IMR-90 (cell line): ENCODE data around the gene GIT2. TPM values are rescaled to one million over a fixed set of nuclear protein-coding genes. Genes with fewer than 3 reads are reported as not detected.

Experiments used
- ATAC-seq: fragments of 200-7000 bp; cut with Tn5 transposase; 2 replicates; pipeline ENCODE4 v1.9.1; 2020; ENCODE audit warnings: low read depth, mild to moderate bottlenecking, moderate library complexity
- BruUV-seq: library from RNA; stranded (reverse); fragments of 400-500 nt; replicated peaks from 2 replicates; lab custom pipeline; 2021; lab: Mats Ljungman, UMichigan
- CTCF ChIA-PET: fragments of 300-600 bp; formaldehyde crosslinking; extraction: SDS; loops from one replicate; lab custom pipeline; 2021; ENCODE audit warnings: antibody characterized with exemption; lab: Yijun Ruan, JAX
- POLR2A ChIA-PET: fragments of 300-600 bp; sonication (Branson Sonifier 250); formaldehyde crosslinking; loops from one replicate; lab custom pipeline; 2022; ENCODE audit warnings: antibody characterized with exemption; ENCODE audit not compliant: unreplicated experiment; lab: Charles Lee
- DNase-seq: peaks from one replicate; pipeline ENCODE4 v3.0.0; 2013
- H2AFZ ChIP-seq: replicated peaks from 2 replicates; pipeline ENCODE3; 2013; ENCODE audit warnings: low read length, mild to moderate bottlenecking; ENCODE audit not compliant: poor library complexity
- H2AK5ac ChIP-seq: 2 replicates; pipeline ENCODE4 v1.6.1; 2013; ENCODE audit warnings: low read depth, low read length, inconsistent platforms
- H2AK9ac ChIP-seq: replicated peaks from 2 replicates; pipeline ENCODE3; 2013; ENCODE audit warnings: mild to moderate bottlenecking, low read depth, low read length, moderate library complexity; ENCODE audit not compliant: poor library complexity
- H2BK120ac ChIP-seq: 2 replicates; pipeline ENCODE4 v1.6.1; 2013; ENCODE audit warnings: low read depth, low read length, inconsistent platforms
- H2BK15ac ChIP-seq: 3 replicates; pipeline ENCODE4 v1.6.1; 2013; ENCODE audit warnings: low read depth, low read length, inconsistent platforms
- H2BK20ac ChIP-seq: 2 replicates; pipeline ENCODE4 v1.6.1; 2013; ENCODE audit warnings: low read depth, mild to moderate bottlenecking, inconsistent platforms, low read length, moderate library complexity
- H2BK5ac ChIP-seq: 2 replicates; pipeline ENCODE4 v1.6.1; 2013; ENCODE audit warnings: mild to moderate bottlenecking, low read depth, low read length, inconsistent platforms; ENCODE audit not compliant: poor library complexity, severe bottlenecking
- H3K14ac ChIP-seq: replicated peaks from 2 replicates; pipeline ENCODE4 v1.6.1; 2013; ENCODE audit warnings: low read depth, low read length, inconsistent platforms
- H3K18ac ChIP-seq: 2 replicates; pipeline ENCODE4 v1.6.1; 2013; ENCODE audit warnings: low read depth, low read length, control low read depth
- H3K23ac ChIP-seq: 2 replicates; pipeline ENCODE4 v1.6.1; 2013; ENCODE audit warnings: low read depth, low read length, inconsistent platforms
- H3K27ac ChIP-seq: 2 replicates; pipeline ENCODE4 v1.5.1; 2013; ENCODE audit warnings: mild to moderate bottlenecking, control low read depth, low read length; ENCODE audit not compliant: insufficient read depth
- H3K27me3 ChIP-seq: 2 replicates; pipeline ENCODE4 v1.6.1; 2013; ENCODE audit warnings: low read length; ENCODE audit not compliant: control insufficient read depth, insufficient read depth
- H3K36me3 ChIP-seq: 2 replicates; pipeline ENCODE4 v1.6.1; 2013; ENCODE audit warnings: low read length, mixed read lengths; ENCODE audit not compliant: control insufficient read depth, insufficient read depth
- H3K4ac ChIP-seq: 2 replicates; pipeline ENCODE4 v1.6.1; 2013; ENCODE audit warnings: low read depth, low read length, inconsistent platforms
- H3K4me1 ChIP-seq: 2 replicates; pipeline ENCODE4 v1.6.1; 2013; ENCODE audit warnings: low read length, mixed read lengths; ENCODE audit not compliant: control insufficient read depth, insufficient read depth
- H3K4me2 ChIP-seq: 2 replicates; pipeline ENCODE4 v1.6.1; 2013; ENCODE audit warnings: low read depth, mild to moderate bottlenecking, control low read depth, low read length, moderate library complexity
- H3K4me3 ChIP-seq: 2 replicates; pipeline ENCODE4 v1.5.1; 2013; ENCODE audit warnings: low read depth, mild to moderate bottlenecking, control low read depth, low read length, moderate library complexity; ENCODE audit not compliant: insufficient read depth
- H3K56ac ChIP-seq: 2 replicates; pipeline ENCODE4 v1.6.1; 2013; ENCODE audit warnings: low read length, inconsistent platforms; ENCODE audit not compliant: insufficient read depth; ENCODE audit errors: extremely low read depth
- H3K79me1 ChIP-seq, 2 experiments: 2 replicates each; pipeline ENCODE4 v1.6.1; 2013; ENCODE audit warnings: low read length in 2 of 2, inconsistent platforms in 1 of 2, low read depth in 1 of 2
- H3K9ac ChIP-seq: 2 replicates; pipeline ENCODE4 v1.6.1; 2013; ENCODE audit warnings: low read depth, low read length, control low read depth
- H3K9me1 ChIP-seq: 2 replicates; pipeline ENCODE4 v1.6.1; 2013; ENCODE audit warnings: low read length, inconsistent platforms; ENCODE audit not compliant: insufficient read depth
- H3K9me3 ChIP-seq: 2 replicates; pipeline ENCODE4 v1.6.1; 2013; ENCODE audit warnings: low read length; ENCODE audit not compliant: control insufficient read depth, insufficient read depth
- H4K20me1 ChIP-seq: 2 replicates; pipeline ENCODE4 v1.6.1; 2013; ENCODE audit warnings: low read length, inconsistent platforms; ENCODE audit not compliant: insufficient read depth
- H4K5ac ChIP-seq: 2 replicates; pipeline ENCODE4 v1.6.1; 2013; ENCODE audit warnings: mild to moderate bottlenecking, low read depth, low read length, control low read depth
- H4K8ac ChIP-seq, 2 experiments: 2 replicates each; pipeline ENCODE4 v1.6.1; 2013; ENCODE audit warnings: low read depth in 2 of 2, low read length in 2 of 2, control low read depth in 1 of 2, inconsistent platforms in 1 of 2
- H4K91ac ChIP-seq: 2 replicates; pipeline ENCODE4 v1.6.1; 2013; ENCODE audit warnings: low read depth, low read length, inconsistent platforms; ENCODE audit not compliant: insufficient read depth
- RAD21 ChIP-seq: IDR thresholded peaks from 2 replicates; pipeline ENCODE4 v1.6.1; 2012; ENCODE audit warnings: low read length, improper control_type of control experiment
- RCOR1 ChIP-seq: IDR thresholded peaks from 2 replicates; pipeline ENCODE4 v1.6.1; 2012; ENCODE audit warnings: mild to moderate bottlenecking, low read length, improper control_type of control experiment; ENCODE audit not compliant: insufficient replicate concordance
- RFX5 ChIP-seq: IDR thresholded peaks from 2 replicates; pipeline ENCODE4 v1.8.0; 2012; ENCODE audit warnings: low read depth, mild to moderate bottlenecking, low read length, moderate library complexity
- SMC3 ChIP-seq: fragments of 150-350 bp; IDR thresholded peaks from 2 replicates; pipeline ENCODE4 v1.6.1; 2016; ENCODE audit warnings: low read depth, mild to moderate bottlenecking, antibody characterized with exemption, low read length, moderate library complexity
- WGBS, 2 experiments: methylation state at CpG; one replicate each; pipeline versions ENCODE4 v1.1.5 to v1.1.7; 2013; ENCODE audit warnings: missing lambda C conversion rate in 2 of 2; ENCODE audit not compliant: insufficient read length in 1 of 2; ENCODE audit errors: extremely low coverage in 2 of 2; 5-methylcytosine and 5-hydroxymethylcytosine counted together
- dilution Hi-C: fragments of 300-500 bp; cut with HindIII; formaldehyde crosslinking; loops from one replicate; pipeline ENCODE4 v1.14.3; 2018; ENCODE audit warnings: low sequenced_read_pairs; ENCODE audit not compliant: unreplicated experiment
- in situ Hi-C: fragments of 300-500 bp; cut with MboI; formaldehyde crosslinking; loops from 3 replicates; pipeline ENCODE4 v1.14.3; 2019; ENCODE audit warnings: low sequenced_read_pairs, inconsistent platforms, mixed read lengths
- intact Hi-C: fragments of 100-400 bp; cut with micrococcal nuclease; formaldehyde crosslinking; loops from 2 replicates; pipeline ENCODE4 v1.10.0; 2022
- polyA plus RNA-seq, 3 experiments: library from polyadenylated mRNA; depleted of rRNA; stranded (reverse); fragments of >200 nt; gene quantifications; 2 replicates each; pipeline ENCODE4 v1.2.3, GENCODE V29; 2012; ENCODE audit warnings: low replicate concordance in 1 of 3
- total RNA-seq: library from RNA; depleted of rRNA; stranded (reverse); fragments of >200 nt; gene quantifications from 2 replicates; pipeline ENCODE4 v1.2.3, GENCODE V29; 2012
- TF ChIP-seq, protein P1 (sequence below): fragments of 150-350 bp; IDR thresholded peaks from 2 replicates; pipeline ENCODE4 v1.6.1; 2017; ENCODE audit warnings: mild to moderate bottlenecking, antibody characterized with exemption, low read length, low read depth
- TF ChIP-seq, protein P2 (sequence below): fragments of 150-350 bp; IDR thresholded peaks from 2 replicates; pipeline ENCODE4 v1.6.1; 2016; ENCODE audit warnings: low read depth, mild to moderate bottlenecking, low read length, moderate library complexity, borderline replicate concordance

The GIT2 gene
- total and polyA plus RNA-seq, 2 of the 4 experiments (the other 2 are of a cell fraction): 48.0 to 71.9 TPM

DNA sequence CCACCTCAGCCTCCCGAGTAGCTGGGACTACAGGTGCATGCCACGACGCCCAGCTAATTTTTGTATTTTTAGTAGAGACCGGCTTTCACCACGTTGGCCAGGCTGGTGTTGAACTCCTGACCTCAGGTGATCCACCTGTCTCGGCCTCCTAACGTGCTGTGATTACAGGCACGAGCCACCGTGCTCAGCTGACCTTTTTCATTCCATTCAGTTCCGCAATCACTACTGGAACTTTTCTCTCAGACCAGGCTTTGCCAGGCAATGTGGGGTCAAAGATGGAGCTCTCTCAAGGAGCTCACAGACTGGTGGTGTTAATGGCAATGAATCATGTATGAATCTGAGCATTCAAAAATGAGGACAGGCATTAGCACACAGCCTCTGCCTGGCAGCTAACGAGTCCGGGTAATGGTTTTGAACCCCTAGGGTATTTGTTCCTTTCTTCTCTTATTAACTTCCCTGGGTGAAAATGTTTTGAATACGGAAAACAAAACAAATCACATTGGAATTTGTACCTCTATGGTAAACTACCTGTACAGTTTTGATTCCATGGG, 105.5 kb downstream of the GIT2 start:
- H3K79me1 ChIP-seq: no peaks in the 10 kb centered on the region
- no peak overlapping the region for H2AK9ac ChIP-seq
- H4K5ac ChIP-seq: no peak overlapping the region
- ChIA-PET POLR2A (no interaction called here), CTCF (no interaction called here)
- no peak overlapping the region for H3K9ac ChIP-seq
- no peak overlapping the region for H2AFZ ChIP-seq
- WGBS, 2 experiments: 91% methylated on average over 5 of the region's 13 CpGs; no CpG with 5 or more reads in 1 of the 2 experiments
- no peak overlapping the region for H3K14ac ChIP-seq
- no peak overlapping the region for H3K4me2 ChIP-seq
- in situ Hi-C loops (no loop called here), dilution Hi-C loops (no loop called here), intact Hi-C loops (no loop called here)
- no peaks in the 10 kb centered on the region for H3K36me3 ChIP-seq
- H2BK5ac ChIP-seq: no peak overlapping the region
- H3K4ac ChIP-seq: 0 out of 2 replicates have a peak overlapping the region, but pooled peaks have one; percentile 16
- DNase-seq (no peak), ATAC-seq (no peak)
- no peak overlapping the region for H3K23ac ChIP-seq
- no TSS peak for BruUV-seq
- no peak overlapping the region for H2BK15ac ChIP-seq
- no peak overlapping the region; the same call in 1 of the 2 replicates for H4K91ac ChIP-seq
- no peak overlapping the region for H3K27ac ChIP-seq
- no peak overlapping the region for H2BK20ac ChIP-seq
- no peak overlapping the region for H3K18ac ChIP-seq
- peaks cover 7% of the 10 kb centered on the region; the same call in 1 of the 2 replicates for H3K9me1 ChIP-seq
- no peak overlapping the region for H3K4me3 ChIP-seq
- TF ChIP-seq, protein P1, sequence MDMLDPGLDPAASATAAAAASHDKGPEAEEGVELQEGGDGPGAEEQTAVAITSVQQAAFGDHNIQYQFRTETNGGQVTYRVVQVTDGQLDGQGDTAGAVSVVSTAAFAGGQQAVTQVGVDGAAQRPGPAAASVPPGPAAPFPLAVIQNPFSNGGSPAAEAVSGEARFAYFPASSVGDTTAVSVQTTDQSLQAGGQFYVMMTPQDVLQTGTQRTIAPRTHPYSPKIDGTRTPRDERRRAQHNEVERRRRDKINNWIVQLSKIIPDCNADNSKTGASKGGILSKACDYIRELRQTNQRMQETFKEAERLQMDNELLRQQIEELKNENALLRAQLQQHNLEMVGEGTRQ: no peak
- TF ChIP-seq SMC3 (no peak), RFX5 (no peak), RAD21 (no peak), RCOR1 (no peak)
- TF ChIP-seq, protein P2, sequence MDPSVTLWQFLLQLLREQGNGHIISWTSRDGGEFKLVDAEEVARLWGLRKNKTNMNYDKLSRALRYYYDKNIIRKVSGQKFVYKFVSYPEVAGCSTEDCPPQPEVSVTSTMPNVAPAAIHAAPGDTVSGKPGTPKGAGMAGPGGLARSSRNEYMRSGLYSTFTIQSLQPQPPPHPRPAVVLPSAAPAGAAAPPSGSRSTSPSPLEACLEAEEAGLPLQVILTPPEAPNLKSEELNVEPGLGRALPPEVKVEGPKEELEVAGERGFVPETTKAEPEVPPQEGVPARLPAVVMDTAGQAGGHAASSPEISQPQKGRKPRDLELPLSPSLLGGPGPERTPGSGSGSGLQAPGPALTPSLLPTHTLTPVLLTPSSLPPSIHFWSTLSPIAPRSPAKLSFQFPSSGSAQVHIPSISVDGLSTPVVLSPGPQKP: no peak
- H3K56ac ChIP-seq: no peak overlapping the region
- no peak overlapping the region for H4K8ac ChIP-seq
- no peaks in the 10 kb centered on the region for H4K20me1 ChIP-seq
- 0 out of 2 replicates have a peak, but pooled peaks cover 6% of the 10 kb centered on the region for H3K4me1 ChIP-seq
- H2AK5ac ChIP-seq: no peak overlapping the region
- no peaks in the 10 kb centered on the region for H3K9me3 ChIP-seq
- no peak overlapping the region for H2BK120ac ChIP-seq
- H3K27me3 ChIP-seq: no peaks in the 10 kb centered on the region; the same call in 1 of the 2 replicates
